Measurements from ENCODE around the gene ZNF213.

The ZNF213 gene

DNA sequence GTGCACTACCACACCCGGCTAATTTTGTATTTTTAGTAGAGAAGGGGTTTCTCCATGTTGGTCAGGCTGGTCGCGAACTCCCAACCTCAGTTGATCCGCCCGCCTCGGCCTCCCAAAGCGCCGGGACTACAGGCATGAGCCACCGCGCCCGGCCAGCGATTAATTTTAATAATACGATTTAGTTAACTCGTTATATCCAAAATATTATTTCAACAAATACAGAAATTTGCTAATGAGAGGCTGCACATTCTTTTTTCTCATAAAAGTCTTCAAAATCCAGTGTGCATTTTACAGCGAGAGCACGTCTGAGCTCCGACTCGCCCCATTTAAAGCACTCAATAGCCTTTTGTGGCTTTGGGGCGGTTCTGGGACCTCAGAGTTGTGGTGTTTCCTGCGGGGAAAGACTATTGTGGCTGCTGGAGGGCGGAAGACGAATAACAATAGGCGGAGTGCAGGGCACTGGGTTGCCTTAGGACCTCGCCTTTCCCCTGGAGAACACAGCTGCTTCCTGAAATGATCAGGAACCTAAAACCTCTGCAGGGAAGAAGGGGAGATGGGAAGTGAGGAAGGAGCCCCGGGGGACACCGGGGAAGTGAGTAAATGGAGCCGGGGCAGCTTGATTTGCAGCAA is 32.9 kb upstream of the ZNF213 start:
- no peak for DNase-seq

DNA sequence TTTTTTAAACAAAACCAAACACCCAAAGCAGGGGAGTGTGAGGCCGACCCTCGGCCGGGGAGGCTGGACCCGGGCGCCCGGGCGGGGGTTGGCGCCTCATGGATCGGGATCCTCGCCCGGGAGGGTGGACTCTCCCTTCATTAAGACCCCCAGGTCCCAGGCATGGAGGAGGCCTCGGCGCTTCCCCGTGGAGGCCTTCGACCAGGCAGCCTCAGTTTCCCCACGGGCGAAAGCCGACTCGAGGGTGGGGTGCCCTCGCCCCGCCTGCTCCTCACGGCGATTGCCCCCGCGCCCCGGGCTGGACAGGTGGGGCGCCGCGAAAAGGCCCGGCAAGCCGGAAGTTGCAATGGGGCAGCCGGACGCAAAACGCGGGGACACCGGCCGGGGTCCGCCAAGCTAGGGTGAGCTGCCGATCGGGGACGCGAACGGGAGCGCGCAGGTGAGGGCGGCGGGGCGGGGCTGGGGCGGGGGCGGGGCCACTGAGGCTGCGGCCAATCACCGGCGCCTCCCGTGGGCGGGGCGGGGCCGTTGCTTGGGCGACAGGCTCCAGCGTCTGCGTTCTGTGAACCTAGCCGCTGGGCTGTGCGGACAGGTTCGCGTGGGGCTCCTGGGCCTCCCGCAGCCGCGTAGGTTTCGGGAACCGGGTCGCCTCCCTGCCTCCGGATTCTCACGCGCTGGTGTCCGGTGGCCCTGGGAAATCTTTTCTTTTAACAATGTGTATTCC is 28.5 kb upstream of the ZNF213 start:
- peak; percentile 61 for DNase-seq

DNA sequence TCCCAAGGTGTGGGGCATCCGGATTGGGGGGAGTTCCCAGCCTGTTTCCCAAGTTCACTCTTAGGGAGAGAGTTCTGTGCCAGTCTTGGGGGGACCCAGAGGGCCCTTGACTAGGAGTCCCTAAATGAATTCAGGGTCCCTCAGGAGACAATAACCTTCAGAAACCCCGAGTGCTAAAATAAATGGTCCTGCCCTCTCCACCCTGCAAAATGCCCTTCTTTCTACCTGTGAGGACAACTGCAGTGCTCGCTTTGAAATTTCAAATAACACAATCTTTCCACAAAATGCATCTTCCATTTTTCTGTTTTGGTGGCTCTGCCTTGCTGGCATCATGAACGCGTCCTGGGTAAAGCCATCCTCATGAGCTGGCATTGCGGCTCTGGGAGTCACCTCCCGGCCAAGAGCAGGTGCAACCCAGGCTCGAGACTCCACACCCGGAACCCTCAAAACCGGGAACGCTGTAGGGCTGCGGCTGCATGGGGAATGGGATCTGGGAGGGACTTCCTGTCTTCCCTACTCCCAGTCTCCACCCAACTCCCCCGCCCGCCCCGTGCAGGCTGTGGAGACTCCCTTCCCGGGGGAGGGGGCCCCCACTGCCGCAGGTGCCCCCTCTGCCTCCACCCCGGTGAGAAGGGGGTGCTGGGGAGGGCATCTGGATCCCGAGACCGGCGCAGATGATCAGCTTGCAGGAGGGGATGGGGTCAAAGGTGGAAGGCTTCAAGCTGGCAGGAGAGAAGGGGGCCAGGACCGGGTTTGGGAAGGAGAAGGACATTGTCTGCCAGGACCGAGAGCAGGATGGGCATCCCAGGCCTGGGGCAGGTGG is 22.6 kb upstream of the ZNF213 start, which contains the start of gene ZNF205:
TSS of gene ZNF205 (plus strand) at position 529 of the 823 bp plus-strand sequence. CDS start 845 bp downstream, outside the sequence.
- DNase-seq = peak; percentile 63

DNA sequence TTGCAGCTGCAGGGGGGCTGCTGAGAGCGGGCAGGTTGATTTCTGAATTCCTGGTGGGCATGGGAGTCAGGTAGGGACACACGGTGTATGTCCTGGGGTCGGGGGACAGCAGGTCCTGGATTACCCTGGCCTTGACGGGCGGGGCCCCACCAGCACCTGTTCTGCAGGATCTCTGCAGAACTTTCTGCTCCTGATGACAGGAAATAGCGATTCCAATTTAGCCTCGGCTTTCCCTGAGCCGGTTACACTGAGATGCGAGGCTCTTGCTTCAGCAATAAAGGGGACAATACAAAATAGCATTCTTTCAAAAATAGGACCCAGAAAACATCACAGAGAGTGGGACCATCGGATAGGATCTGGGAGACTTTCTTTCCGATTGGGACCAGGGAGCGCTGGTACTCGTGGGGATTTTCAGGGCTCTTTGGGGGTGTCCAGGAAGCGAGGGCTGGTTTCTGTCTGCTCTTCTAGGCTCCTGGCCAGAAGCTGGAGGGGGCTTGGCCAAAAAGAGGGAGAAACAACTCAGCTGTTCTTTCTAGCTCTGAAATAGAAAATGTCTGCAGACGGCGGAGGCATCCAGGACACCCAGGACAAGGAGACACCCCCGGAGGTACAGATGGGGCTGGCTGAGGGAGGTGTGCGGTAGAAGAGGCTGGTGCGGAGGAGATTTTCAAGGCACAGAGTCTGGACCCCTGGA is 21.8 kb upstream of the ZNF213 start:
- DNase-seq = no peak

DNA sequence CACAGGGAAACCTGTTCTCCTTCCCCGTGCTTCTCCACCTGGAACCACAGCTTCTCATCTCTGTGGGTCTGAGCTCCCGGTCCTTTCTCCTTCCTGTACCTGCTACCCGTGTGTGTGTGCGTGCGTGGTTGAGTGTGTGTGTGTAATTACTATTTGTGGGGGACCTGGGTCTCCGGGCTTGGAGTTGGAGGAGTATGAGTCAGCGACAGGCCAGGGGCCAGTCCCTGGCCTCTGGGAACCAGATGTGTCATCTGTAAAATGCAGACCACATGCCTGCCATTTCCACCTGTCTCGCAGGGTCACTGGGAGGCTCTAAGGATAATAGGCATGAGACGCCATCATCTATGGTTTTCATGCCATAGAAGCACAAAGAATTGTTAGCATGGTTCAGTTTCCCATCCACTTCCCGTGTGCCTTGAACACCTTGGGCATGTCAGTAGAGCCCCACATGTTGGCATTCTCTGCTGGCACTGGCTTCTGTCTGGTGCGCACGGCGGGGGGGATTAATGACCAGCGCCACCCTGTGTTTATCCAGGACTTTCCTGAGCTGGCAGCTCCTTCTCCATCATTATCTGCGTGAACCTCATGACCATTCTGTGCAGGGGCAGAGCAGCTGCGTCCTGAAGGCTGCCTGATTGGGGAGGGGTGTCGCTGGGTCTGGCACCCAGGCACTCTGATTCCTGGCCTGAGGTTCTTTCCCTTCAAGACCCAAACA is 20.9 kb upstream of the ZNF213 start:
- DNase-seq = no peak

DNA sequence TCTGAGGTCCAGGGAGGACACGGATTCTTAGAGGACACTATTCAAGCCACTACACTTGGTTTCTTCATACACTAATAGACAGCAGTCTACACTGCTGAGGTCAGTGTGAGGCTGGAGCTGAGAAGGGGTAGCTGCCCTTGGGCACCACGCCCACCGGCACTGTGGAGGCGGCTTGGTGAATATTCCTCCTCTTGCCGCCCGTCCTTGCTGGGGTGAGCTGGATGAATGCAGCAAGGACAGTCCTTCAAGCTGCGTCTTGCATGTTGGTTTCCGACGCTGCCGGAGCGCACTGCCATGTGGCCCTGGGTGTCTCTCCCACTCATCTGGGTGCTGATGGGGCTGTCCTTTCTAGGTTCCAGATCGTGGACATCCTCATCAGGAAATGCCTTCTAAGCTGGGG is 19.8 kb upstream of the ZNF213 start:
- DNase-seq = no peak

DNA sequence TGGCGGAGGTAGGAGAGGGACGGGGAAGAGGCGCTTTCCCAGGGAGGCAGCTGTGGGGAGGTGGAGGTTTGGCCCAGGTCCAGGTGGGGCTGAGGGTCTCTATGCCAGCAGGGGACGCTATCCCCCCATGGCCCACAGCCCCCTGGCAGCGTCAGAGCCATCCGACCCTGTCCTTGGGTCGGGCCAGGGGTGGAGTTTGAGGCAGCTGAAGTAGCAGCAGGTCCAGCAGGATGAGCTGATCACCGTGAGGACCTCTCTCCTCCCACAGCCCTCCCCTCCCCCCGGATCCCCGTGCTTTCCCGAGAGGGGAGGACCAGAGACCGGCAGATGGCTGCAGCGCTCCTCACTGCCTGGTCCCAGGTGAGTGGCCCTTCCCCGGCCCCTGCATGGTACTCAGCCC is 19.3 kb upstream of the ZNF213 start:
- no peak for DNase-seq

DNA sequence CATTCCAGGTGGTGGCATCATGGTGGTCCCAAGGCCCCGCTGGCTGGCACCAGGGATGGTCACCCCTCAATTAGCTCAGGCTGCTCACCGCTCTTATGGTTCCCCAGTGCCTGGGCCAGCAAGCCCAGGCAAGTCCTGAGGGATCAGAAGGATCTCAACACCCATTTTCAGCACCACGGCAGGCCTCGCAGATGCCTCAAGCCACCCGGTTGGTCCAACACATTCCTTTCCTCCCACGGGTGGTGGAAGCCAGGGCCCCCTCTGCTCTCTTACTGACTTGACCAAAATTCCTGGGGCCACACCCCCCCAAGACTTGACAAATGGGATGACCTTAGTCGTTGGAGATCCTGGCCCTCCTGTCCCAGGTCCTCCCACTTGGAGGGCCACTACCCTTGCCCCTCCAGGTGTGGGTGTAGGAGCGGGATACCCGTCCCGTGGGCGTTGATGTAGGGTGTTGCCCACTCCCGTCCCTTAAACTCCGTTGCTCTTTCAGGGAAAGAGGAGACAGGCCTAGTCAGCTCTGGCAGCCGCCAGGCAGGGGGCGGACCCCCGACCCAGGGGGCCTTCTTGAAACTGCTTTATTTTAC is 16.5 kb upstream of the ZNF213 start:
- no peak for DNase-seq

DNA sequence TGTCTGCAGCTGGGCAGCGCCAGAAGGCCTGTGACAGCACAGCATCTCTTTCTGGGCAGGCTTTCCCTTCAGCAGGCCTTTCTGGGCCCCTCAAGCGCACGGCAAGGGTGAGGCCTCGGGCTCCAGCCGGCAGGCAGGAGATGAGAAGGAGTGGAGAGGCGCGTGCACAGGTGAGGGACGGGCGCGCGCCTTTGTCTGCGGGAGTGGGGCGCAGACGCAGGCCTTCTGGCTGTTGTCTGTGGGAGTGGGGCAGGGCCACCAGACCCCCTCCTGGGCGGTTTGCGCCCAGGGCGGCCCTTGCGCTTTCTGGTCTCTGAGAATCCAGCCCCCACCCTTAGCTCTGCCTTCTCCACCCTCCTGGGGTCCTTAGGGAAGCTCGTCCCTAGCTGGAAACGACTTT is 16.0 kb upstream of the ZNF213 start:
- DNase-seq = no peak

DNA sequence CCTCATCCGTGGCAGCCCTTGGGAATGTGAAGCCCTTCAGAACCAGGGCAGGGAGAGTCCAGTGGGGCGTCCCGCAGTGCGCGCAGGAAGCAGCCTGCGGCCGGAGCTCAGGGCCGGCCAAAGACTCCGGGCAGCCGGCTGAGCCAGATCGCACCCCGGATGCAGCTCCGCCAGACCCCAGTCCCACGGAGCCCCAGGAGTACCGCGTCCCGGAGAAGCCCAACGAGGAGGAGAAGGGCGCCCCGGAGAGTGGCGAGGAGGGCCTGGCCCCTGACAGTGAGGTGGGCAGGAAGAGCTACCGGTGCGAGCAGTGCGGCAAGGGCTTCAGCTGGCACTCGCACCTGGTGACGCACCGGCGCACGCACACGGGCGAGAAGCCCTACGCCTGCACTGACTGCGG is 15.5 kb upstream of the ZNF213 start:
- DNase-seq = no peak

DNA sequence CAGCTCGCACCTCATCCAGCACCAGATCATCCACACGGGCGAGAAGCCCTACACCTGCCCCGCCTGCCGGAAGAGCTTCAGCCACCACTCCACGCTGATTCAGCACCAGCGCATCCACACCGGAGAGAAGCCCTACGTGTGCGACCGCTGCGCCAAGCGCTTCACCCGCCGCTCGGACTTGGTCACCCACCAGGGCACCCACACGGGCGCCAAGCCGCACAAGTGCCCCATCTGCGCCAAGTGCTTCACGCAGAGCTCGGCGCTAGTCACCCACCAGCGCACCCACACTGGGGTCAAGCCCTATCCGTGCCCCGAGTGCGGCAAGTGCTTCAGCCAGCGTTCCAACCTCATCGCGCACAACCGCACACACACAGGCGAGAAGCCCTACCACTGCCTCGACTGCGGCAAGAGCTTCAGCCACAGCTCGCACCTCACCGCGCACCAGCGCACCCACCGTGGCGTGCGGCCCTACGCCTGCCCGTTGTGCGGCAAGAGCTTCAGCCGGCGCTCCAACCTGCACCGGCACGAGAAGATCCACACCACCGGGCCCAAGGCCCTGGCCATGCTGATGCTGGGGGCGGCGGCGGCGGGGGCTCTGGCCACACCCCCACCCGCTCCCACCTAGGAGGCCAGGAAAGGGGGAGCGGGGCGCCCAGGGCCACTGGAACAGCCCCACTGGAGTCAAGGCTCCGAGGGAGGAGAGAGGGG is 15.0 kb upstream of the ZNF213 start:
- DNase-seq = no peak

DNA sequence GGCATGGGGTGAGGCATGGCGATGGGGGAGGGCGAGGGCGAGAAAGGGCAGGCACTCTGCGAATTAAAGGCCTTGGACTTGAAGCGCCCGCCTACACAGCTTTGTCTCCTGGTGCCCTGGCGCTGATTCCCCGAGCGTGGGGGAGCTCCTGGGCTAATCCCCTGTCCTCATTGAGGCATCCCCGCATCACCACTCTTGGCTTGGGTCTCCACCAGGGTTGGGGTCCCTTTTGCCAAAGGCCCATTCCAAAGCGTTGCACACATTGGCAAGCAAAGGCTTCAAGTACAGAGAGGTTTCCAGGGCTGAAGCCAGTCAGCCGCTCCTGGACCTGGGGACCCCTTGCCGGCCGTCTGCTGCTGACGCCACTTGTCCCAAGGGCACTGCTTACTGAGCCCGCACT is 14.4 kb upstream of the ZNF213 start:
- no peak for DNase-seq

DNA sequence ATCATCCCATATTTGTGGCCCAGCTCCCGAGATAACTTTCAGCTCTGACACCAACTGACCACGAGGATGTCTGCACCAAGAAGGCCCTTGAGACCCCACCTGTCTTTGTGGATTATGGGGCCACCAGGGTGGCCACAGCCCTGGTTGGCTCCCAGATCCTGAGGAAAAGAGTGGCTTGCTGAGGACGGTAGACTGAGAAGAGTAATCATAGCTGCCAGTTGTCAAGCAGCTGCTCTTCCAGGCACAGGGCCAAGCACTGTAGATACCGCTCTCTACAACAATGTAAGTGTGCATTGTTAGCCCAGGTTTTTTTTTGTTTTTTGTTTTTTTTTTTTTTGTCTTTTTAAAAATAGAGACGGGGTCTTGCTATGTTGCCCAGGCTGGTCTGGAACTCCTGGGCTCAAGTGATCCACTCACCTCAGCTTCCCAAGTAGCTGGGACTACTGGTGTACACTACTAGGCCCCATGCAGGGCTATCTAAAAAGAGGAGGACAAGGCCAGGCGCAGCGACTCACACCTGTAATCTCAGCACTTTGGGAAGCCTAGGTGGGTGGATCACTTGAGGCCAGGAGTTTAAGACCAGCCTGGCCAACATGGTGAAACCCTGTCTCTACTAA is 12.9 kb upstream of the ZNF213 start:
- no peak for DNase-seq

DNA sequence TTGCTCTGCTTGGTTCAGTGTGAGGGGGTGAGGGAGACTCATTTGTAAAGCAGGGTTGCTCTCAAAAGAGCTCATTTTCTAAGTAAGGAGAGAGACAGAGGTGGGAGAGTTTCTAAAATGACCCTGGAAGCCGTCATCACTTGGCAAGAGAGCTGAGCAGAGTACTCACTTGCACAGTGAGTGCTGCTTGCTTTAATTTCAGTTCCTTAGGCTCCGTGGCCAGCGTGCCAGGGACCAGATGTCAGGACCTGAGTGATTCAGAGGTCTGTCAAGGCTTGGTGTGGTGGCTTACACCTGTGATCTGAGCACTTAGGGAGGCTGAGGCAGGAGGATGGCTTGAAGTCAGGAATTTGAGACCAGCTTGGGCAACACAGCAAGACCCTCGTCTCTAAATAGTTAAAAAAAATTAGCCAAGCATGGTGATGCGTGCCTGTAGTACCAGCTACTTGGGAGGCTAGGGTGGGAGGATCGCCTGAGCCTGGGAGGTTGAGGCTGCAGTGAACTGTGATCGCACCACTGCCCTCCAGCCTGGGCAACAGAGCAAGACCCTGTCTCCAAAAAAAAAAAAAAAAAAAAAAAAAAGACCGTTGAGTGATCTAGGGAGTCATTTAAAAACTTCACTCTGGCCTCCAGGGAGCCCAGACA is 11.8 kb upstream of the ZNF213 start:
- DNase-seq = no peak

DNA sequence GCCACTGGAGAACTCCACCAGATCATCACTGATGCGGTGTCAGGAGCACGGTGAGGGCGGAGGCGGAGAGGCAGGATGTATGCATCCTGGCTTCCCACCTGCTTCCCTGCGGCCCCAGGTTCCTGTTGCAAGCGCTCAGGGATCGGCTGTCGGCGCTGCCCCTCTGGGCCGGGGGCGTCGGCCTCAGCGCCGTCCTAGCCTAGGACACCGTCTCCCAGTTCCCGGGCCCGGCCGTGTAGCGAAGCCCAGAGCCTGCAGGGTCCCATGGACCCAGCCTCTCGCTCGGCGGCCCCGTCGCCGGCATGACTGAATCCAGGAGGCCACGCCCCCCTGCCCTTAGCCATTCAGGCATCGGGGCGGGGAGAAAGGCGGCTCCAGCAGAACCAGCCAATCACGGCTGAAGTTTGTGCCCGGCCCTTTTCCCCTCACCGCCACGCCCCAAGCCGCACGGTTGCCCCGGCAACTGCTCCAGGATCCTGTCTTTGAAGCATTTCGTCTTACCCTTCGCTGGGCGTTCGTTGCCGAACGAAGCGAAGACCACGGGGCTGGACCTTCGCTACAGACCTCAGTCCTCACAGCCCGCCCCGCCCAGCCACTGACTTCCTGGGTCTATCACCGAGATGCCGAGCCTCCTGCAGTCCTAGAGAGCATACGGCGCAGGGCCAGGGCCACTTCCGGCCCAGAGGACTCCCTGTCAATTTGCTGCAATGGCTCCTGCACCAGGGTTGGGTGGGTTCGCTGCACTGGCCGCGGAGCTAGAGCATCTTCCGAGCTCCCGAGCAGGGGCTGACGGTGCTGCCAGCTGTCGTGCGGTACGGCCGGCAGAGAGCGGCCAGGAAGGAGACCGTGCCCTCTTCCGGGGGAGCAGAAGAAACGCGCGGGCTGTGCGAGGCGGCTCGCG is 10.6 kb upstream of the ZNF213 start:
- peak; percentile 87 for DNase-seq

DNA sequence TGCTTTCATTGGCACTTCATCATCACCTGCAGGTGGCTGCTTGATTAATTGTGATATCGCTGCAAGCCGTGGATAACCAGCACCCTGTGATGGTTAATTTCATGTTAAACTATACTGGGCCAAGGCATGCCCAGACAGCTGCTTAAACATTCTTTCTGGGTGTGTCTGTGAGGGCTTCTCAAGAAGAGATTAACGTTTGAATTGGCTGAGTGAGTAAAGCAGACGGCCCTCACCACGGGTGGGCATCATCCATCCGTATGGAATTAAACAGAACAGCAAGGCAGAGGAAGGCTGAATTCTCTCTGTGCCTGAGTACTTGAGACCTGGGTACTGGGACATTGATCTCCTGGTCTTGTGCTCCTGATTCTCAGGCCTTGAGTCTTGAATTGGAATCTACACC is 7.1 kb upstream of the ZNF213 start:
- no peak for DNase-seq

DNA sequence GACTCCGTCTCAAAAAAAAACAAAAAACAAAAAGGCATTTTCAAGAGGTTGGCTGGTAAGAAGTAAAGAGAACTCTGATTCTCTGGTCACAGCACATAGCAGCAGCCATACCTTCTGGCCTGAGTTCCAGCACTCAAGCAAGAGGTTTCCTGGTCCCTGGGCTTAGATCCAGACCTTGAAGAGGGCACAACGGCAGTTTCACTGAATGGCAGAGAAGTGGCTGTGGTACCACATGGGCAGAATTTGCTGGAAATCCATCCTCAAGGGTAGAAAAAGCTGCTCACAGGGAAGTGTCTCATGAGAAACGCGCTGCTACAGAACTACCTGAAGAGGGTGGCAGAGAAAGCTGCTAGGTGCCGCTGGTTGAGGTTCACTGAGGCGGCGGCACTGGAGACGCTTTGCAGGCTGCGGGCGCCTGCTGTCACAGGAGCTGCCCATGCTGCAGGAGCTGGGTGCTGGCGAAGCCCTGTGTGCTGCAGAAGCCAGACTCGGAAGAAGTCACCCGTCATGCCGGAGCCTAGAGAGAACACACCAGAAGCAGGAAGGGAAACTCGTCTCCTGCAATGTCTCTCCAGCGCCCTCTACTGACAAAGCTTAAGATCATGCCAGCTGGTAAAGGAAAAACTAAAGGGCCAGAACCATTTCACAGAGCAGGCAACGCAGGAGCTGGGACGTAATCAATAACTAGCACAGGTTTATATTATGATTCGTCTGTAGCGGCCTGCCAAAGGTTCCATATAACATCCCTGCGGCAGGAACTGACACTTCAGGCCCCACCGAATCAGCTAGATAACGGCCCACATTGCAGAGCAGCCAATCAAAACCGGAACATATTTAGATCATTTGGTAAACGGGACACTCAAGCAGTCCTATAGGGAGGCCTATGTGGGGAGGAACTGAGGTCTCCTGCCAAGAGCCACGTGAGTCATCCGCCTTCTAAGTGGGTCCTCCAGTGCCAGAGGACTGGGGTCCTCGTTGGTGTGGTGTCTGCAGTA is 5.4 kb upstream of the ZNF213 start:
- DNase-seq = peak; percentile 61

DNA sequence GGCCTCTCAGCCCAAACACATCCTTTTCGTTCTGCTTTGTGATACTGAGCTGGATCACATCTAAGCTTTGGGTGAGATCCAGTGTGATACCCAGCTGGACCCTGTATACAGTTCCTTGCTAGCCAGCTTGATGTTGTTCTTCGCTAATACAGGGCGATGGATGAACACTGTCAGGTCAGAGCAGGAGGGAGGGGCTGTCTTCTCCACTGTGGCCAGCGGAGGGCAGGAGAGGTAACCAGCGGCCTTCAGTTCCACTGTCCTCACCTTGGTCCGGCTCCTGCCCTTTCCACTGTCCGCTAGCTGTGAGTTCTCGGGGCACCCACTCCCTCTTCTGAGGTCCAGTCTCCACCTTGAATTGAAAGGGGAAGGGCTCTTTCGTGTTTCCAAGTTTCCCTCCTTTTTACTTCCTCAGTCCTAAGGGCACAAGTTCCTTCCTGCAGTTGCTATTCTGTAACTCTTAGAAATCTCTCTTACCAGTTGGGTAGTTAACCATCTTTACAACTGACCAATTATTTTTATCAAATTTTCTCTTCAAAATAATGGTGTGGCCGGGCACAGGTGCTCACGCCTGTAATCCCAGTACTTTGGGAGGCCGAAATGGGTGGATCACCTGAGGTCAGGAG is 3.0 kb upstream of the ZNF213 start:
- no peak for DNase-seq
